AG04449 (cell line): ENCODE results near the gene MS4A2.

Source experiments
- CTCF ChIA-PET: fragments of 350-600 bp; formaldehyde crosslinking; extraction: SDS; loops from one replicate; lab custom pipeline; 2021; ENCODE audit warnings: antibody characterized with exemption; lab: Yijun Ruan, JAX
- POLR2A ChIA-PET: fragments of 400-600, 350-600 bp; formaldehyde crosslinking; extraction: SDS; loops from one replicate; lab custom pipeline; 2020; ENCODE audit warnings: antibody characterized with exemption, inconsistent platforms; lab: Yijun Ruan, JAX
- DNase-seq: peaks from one replicate; pipeline ENCODE4 v3.0.0-alpha.2; 2010; ENCODE audit warnings: low read depth, low spot score
- H3K4me3 ChIP-seq: 2 replicates; pipeline ENCODE4 v1.5.1; 2011; ENCODE audit warnings: low read depth, mild to moderate bottlenecking, control low read depth, low read length
- CTCF ChIP-seq: IDR thresholded peaks from one replicate; pipeline ENCODE4 v1.5.1; 2011; ENCODE audit warnings: mild to moderate bottlenecking, moderate library complexity, low read length, control low read depth, inconsistent platforms; ENCODE audit not compliant: insufficient read depth; ENCODE audit errors: missing control alignments

Gene MS4A2

GRCh38 chr11:60078745-60079144 is 9.7 kb upstream of the MS4A2 start:
- no peak for DNase-seq
- ChIA-PET POLR2A (no interaction called here), CTCF (no interaction called here)
- no peak overlapping the region for H3K4me3 ChIP-seq
- no peak for TF ChIP-seq CTCF

GRCh38 chr11:60080535-60080934 is 7.9 kb upstream of the MS4A2 start:
- no peak for TF ChIP-seq CTCF
- CTCF ChIA-PET, result no interaction called here
- POLR2A ChIA-PET, result no interaction called here

DNA sequence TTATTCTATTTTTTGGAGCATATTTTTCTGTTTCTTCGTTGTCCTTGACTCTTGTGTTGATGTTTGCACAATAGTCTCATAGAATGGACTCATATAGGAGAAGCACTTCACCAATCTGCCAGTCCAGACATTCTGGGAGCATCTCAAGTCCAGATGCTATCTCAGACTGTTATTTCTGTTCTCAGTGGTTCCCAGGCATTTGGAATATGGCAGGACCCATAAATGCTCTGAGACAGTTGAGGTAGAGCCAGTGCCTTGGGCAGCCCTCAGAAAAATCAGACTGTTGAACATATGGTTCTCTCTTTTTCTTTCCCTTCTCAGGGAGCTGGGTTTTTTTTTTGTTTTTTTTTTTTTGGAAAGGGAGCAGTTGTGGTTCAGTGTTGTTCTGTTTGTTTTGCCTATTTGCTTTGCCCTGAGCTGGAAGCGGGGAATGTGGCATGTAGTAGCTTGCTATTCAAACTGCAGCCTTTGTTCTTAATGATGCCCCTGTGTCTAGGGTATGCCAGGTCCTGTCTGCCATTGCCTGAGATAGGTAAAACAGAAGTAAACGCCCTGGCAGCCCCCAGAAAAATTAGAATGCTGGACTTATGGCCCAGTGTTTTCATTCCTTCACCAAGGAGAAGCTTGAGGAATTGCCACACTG is 3.7 kb upstream of the MS4A2 start:
- TF ChIP-seq CTCF, result no peak
- no peak for DNase-seq
- POLR2A ChIA-PET, result no interaction called here
- CTCF ChIA-PET, result no interaction called here
- no peak overlapping the region for H3K4me3 ChIP-seq

More at GRCh38 chr11:60080535-60080934, 7.9 kb upstream of the MS4A2 start:
- no peak overlapping the region for H3K4me3 ChIP-seq
- DNase-seq, result no peak

DNA sequence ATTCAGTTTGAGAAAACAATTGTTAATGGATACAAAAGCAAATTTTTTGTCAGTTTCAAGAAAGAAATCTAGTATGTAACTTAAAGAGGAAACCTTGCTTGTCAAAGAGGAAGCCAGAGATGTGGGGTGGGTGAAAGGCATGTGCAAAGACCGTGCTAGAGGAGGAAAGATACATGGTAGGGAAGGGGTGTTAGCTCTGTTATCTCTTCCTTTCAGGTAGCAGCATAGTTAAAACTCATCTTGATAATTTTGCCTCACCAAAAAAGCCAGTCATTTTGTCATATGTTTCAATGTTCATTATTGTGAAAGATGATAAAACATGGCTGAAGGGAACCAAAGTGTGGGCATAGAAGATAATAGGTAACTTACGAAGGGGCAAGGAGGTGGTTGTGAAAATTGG is 2.6 kb upstream of the MS4A2 start:
- no peak for DNase-seq
- POLR2A ChIA-PET, result no interaction called here
- H3K4me3 ChIP-seq, result no peak overlapping the region
- no peak for TF ChIP-seq CTCF
- CTCF ChIA-PET, result no interaction called here

- no peak overlapping the region for H3K4me3 ChIP-seq
- CTCF ChIA-PET, result no interaction called here
- POLR2A ChIA-PET, result no interaction called here
- no peak for TF ChIP-seq CTCF
- no peak for DNase-seq
These were observed 1.2 kb upstream of the MS4A2 start for GRCh38 chr11:60087239-60087638.

GRCh38 chr11:60095477-60096120 is 7.1 kb downstream of the MS4A2 start:
- ChIA-PET CTCF (no interaction called here), POLR2A (no interaction called here)
- no peak for TF ChIP-seq CTCF
- no peak overlapping the region for H3K4me3 ChIP-seq
- DNase-seq, result no peak
